GM18520 (cell line): ENCODE measurements around the gene MEPE.

ENCODE experiments used
- ATAC-seq: cut with Tn5 transposase; IDR thresholded peaks from one replicate; pipeline ENCODE4 v1.9.1; 2021; ENCODE audit not compliant: unreplicated experiment

MEPE gene, protein sequence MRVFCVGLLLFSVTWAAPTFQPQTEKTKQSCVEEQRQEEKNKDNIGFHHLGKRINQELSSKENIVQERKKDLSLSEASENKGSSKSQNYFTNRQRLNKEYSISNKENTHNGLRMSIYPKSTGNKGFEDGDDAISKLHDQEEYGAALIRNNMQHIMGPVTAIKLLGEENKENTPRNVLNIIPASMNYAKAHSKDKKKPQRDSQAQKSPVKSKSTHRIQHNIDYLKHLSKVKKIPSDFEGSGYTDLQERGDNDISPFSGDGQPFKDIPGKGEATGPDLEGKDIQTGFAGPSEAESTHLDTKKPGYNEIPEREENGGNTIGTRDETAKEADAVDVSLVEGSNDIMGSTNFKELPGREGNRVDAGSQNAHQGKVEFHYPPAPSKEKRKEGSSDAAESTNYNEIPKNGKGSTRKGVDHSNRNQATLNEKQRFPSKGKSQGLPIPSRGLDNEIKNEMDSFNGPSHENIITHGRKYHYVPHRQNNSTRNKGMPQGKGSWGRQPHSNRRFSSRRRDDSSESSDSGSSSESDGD

GRCh38 chr4:87832669-87833068 lies at the start of gene MEPE:
Gene MEPE, plus strand, starts transcription at chr4:87832969. Its CDS starts 1,746 bp downstream, at chr4:87834715.
- no peak for ATAC-seq

DNA sequence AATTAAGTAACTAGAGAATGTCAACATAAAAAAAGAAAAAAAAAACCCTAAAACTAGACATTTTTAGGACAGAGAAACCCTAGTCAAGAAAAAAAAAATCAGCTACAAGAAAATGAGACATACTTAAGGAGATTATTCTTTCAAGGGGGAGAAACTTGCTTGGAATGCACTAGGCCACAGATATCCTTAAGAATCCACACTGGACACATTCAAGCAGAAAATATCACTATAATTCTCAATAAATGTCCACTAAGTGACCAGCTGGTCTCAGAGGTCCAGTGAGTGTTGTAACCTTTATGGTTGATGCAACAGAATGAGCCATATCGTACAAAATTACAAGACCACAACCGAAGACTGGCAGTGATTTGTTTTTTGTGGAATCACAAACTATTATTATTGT lies 49.0 kb upstream of the MEPE start:
- no peak for ATAC-seq

- ATAC-seq, result no peak
These were observed 46.8 kb upstream of the MEPE start for GRCh38 chr4:87785731-87786509.

DNA sequence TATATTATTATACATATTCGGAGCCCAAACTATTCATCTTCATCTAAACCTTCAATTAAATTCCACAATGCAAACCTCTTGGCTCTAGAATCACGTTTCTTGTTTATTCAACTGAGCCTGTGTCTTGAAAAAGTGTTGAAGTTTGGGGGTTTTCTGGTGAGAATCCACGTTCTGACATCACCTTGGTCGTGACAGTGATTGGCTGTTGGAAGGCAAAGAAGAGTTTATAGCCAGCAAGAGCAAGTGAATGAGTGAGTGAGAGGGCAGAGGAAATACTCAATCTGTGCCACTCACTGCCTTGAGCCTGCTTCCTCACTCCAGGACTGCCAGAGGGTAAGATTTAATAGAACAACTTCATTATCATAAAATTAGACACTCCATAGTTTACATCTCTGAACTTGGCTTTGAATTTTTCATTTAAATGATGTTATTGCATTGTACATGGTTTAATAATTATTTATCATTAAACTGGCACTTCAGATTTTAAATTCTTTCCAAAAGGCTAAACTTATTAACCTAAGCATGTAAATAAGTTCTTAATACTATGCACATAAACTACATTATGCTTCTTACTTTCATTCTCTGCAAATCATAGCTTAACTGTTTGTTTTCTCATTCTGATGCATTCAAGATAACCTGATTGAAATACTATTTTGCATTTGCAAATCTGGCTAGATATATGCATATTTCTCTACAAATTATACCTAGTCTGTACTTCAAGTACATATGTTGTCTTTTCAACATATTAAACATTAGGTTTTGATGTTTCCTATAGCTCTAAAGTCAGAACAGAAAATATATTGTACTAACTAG lies 33.3 kb upstream of the MEPE start, which contains the start of gene IBSP:
Gene IBSP (plus strand): TSS at position 254 of the 813 bp plus-strand sequence. CDS start 2,808 bp downstream, outside the sequence.
- no peak for ATAC-seq

DNA sequence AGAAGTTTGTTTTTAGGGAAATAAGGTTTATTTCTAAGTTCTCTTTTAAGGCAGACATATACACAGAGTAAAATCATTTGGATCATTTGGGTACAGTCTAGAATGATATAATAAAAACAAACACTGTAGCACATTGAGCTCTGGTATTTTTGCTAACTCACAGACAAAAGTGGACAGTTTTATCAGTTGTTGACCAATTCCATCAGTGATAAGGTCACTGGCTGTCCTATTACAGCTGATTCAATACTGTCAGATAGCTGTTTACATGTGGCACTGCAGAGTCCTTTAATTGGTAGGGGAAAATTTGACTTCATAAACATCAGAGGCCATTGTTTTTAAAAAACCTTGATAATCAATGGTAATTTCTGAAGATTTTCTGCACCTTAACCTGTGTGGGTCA lies 29.9 kb upstream of the MEPE start:
- no peak for ATAC-seq

- no peak for ATAC-seq
These were observed 29.3 kb upstream of the MEPE start for GRCh38 chr4:87803421-87803820.

GRCh38 chr4:87804871-87805270 lies 27.9 kb upstream of the MEPE start:
- ATAC-seq, result no peak

GRCh38 chr4:87805971-87806370 lies 26.8 kb upstream of the MEPE start:
- no peak for ATAC-seq

GRCh38 chr4:87806520-87806919 lies 26.2 kb upstream of the MEPE start:
- ATAC-seq, result no peak

GRCh38 chr4:87807402-87807801 lies 25.4 kb upstream of the MEPE start:
- no peak for ATAC-seq

DNA sequence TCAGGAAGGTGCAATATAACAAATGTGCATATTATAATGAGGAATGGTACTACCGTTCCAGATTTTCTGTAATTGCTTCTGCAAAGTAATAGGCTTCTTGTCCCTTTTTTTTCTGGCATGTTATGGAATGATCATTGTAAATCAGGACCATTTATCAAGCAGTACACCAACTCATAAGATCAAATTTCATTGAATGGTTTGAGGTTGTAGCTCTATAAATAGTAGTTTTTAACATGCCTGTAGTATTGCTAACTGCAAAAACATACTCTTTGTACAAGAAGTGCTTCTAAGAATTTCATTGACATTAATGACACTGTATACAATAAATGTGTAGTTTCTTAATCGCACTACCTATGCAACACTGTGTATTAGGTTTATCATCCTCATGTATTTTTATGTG lies 20.8 kb upstream of the MEPE start:
- ATAC-seq, result no peak

GRCh38 chr4:87819281-87819919 lies 13.4 kb upstream of the MEPE start:
- no peak for ATAC-seq

DNA sequence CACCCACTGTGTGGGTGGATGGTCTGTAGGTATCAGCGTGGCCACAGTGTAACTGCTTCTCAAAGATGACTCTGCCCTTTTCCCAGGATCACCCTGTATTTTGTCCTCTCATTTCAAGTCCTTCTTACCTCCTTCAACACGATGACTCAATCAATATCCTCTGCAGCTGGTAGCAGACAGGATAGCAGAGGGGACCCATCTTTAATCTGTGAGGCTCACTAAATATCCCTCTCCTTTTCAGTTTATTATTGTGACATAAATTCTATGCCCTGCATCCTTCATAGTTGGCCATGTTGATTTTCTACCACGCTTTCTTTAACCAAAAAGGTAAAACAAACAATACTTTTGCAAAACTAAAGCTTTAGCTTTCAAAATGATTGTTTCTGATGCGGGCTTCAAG lies 9.6 kb upstream of the MEPE start:
- ATAC-seq, result no peak

DNA sequence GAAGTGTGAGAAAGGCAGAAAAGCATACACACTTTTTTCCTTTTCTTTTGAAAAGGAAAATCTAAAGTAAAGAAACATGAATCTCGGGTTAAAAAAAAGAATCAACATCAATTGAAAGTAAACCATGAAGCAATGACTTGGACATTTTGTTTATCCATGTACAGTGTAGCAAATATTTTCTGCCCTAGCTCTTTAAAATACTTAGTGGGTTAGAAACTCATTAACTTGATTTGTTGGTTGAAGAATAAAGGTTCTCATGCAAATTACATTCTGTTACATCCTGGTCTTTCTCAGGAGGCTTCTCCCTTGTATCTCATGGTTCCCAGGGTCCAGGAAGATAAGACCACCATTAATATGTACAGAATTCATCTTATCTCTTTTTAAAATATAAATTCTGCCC lies 9.0 kb upstream of the MEPE start:
- ATAC-seq, result no peak

- ATAC-seq, result no peak
These were observed 8.4 kb upstream of the MEPE start for GRCh38 chr4:87824352-87824751.

GRCh38 chr4:87834401-87834800 lies 1.6 kb downstream of the MEPE start:
- no peak for ATAC-seq

GRCh38 chr4:87835197-87835596 lies 2.4 kb downstream of the MEPE start:
- ATAC-seq, result no peak

- no peak for ATAC-seq
These were observed 3.0 kb downstream of the MEPE start for GRCh38 chr4:87835743-87836142.

GRCh38 chr4:87838205-87838604 lies 5.4 kb downstream of the MEPE start:
- ATAC-seq, result no peak

DNA sequence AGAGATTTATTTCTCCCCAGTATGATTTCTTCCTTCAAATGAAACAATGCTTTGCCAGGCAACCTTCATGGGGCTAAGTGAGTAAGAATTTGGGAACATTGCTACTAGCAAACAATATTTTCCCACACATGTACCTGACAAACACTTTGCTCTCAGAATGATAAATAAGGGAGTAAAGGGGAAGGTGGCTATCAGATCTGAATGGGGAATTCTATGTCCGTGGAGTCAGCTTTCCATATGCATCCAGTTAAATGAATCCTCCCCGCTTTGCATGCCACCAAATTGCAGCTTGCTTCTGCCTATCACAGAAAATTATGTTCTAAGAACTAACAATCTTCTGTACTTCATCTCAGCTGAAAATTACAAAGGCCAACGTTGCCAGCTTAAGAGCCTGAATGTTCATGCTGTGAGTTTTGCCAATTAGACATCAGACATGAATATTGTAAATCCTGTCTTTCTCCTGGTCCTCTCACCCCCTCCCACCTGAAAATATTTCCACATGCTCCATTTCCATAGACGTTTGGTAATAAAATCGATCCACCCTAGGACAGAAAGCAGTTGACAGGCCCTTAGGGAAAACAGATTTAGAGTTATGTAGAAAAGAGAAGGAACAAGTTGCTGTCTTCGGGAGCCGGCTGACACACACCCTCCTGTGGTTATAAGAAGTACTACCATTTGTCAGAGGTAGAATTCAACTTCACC lies 6.3 kb downstream of the MEPE start:
- ATAC-seq, result no peak
